Measurements from ENCODE around the gene VPREB1.

Gene VPREB1

DNA sequence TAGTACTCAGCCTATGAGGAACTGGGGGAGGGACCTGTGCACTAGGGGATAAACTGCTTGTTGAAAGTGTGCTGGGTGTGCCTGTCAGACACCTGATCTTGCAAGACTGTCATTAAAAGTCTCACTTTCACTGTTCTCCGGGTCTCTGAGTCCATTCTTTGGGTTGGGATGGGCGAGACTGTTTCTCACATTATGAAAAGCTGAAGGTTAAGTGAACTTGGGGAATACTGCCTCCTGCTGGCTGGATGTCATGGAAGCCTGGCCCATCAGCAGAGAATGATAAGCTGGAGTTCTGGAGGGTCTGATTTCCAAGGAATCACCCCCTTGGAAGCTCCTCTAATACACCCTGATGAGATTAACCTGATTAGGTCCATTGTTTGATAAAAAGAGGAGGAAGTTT, 9.0 kb upstream of the VPREB1 start:
- CTCF ChIA-PET: interaction anchor here (0.7 to 11.8 kb wide), 21 partner anchors 9 to 205 kb away, joined by 3 to 350 read pairs (median 7); partner anchors contain the start of gene VPREB1
- peak; percentile 70 for DNase-seq (ENCODE audit: extremely low spot score)
- POLR2A ChIA-PET: no interaction called here
- TF ChIP-seq, protein P1, sequence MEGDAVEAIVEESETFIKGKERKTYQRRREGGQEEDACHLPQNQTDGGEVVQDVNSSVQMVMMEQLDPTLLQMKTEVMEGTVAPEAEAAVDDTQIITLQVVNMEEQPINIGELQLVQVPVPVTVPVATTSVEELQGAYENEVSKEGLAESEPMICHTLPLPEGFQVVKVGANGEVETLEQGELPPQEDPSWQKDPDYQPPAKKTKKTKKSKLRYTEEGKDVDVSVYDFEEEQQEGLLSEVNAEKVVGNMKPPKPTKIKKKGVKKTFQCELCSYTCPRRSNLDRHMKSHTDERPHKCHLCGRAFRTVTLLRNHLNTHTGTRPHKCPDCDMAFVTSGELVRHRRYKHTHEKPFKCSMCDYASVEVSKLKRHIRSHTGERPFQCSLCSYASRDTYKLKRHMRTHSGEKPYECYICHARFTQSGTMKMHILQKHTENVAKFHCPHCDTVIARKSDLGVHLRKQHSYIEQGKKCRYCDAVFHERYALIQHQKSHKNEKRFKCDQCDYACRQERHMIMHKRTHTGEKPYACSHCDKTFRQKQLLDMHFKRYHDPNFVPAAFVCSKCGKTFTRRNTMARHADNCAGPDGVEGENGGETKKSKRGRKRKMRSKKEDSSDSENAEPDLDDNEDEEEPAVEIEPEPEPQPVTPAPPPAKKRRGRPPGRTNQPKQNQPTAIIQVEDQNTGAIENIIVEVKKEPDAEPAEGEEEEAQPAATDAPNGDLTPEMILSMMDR (IDR thresholded peaks at IDR 0.05; ENCODE audit: control extremely low read depth, extremely low read depth, low read depth, missing control alignments): peak; percentile 70

DNA sequence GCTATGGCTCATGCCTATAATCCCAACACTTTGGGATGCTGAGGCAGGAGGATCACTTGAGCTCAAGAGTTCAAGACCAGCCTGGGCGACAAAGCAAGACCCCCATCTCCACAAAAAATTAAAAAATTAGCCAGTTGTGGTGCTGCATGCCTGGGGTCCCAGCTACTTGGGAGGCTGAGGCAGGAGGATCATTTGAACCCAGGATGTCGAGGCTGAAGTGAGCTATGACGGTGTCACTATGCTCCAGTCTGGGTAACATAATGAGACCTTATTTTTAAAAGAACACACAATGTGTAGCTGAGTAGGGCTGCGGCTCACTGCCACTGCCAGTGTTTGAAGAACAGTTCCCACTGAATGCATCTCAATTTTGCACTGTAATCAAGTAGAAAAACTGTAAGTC, 7.1 kb upstream of the VPREB1 start:
- TF ChIP-seq, protein P1 (IDR thresholded peaks at IDR 0.05; ENCODE audit: control extremely low read depth, extremely low read depth, low read depth, missing control alignments): no peak
- POLR2A ChIA-PET: no interaction called here
- CTCF ChIA-PET: interaction anchor here (0.7 to 11.8 kb wide), 2 partner anchors 9 to 31 kb away, joined by 3 to 350 read pairs; no protein-coding TSS in a partner anchor
- no peak for DNase-seq (ENCODE audit: extremely low spot score)

DNA sequence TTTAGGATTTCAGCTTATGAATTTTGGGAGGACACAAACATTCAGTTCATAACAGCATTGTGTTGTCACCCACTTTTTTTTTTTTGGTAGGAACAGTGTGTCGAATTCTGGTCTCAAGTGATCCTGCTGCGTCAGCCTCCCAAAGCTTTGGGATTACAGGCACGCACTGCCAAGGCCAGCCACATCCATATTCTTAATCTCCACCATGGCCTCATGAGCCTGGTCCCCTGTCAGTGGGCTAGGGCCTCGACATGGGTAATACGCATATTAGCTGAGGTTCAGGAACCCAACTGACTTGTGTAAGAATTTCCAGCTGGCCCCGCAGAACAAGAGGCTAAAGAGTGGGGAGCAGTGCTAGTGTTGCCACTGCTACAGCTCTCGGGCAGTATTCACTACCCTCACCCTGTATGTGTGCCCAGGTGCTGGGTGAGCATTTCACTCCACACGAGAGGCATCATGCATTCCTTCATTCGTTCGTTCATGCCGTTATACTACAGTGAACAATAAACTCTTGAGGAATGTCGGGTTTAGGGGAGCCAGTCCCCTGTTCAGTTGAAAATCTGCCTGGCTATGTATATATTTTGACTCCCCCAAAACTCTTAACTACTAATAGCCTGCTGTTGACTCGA, 5.2 kb upstream of the VPREB1 start:
- DNase-seq (ENCODE audit: extremely low spot score): no peak
- TF ChIP-seq, protein P1 (IDR thresholded peaks at IDR 0.05; ENCODE audit: control extremely low read depth, extremely low read depth, low read depth, missing control alignments): no peak
- ChIA-PET POLR2A (no interaction called here), CTCF (interaction anchor here (1.5 to 11.8 kb wide), 2 partner anchors 33 to 168 kb away, joined by 3 to 350 read pairs; no protein-coding TSS in a partner anchor)

DNA sequence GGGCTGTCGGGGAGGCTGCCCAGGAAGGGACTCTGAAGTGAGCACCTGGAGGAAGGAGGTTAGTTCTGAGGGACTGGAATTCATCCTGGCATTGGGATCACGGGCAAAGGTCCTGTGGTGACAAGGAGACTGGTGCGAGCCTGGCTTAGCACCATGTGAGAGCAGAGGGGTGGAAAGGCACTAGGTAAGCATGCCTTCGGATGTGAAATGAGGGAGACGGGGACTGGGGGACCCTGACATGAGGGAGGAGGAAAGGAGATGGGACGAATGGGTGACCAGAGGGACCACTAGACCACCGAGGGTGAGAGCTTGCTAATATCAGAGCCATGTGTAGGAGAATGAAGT, 3.1 kb upstream of the VPREB1 start:
- no peak for DNase-seq (ENCODE audit: extremely low spot score)
- CTCF ChIA-PET: interaction anchor here (1.5 to 11.8 kb wide), 2 partner anchors 35 to 85 kb away, joined by 3 to 350 read pairs; no protein-coding TSS in a partner anchor
- POLR2A ChIA-PET: no interaction called here
- TF ChIP-seq, protein P1 (IDR thresholded peaks at IDR 0.05; ENCODE audit: control extremely low read depth, extremely low read depth, low read depth, missing control alignments): no peak

DNA sequence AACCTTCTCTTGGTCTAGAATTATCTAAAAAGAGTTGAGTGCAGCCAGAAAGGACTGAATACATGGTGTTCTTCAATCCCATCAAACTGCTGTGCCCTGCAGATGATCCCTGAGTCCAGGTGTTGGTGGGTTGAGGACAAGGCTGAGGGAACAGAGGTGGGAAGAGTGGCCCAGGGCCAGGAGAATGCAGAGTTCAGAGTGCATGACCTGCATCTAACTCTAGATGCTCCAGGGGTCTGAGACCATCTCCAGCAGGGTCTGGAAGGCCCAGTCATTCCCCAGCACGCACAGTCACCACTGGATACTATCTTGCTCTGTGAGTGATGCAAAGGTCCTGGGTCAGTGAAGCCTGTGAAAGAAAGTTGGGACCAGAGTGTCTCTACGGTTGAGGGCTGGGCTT, 2.1 kb upstream of the VPREB1 start:
- DNase-seq (ENCODE audit: extremely low spot score): no peak
- POLR2A ChIA-PET: no interaction called here
- TF ChIP-seq, protein P1 (IDR thresholded peaks at IDR 0.05; ENCODE audit: control extremely low read depth, extremely low read depth, low read depth, missing control alignments): no peak
- CTCF ChIA-PET: interaction anchor here (0.8 to 1.7 kb wide), 5 partner anchors 9 to 85 kb away, joined by 3 to 5 read pairs (median 4); no protein-coding TSS in a partner anchor

DNA sequence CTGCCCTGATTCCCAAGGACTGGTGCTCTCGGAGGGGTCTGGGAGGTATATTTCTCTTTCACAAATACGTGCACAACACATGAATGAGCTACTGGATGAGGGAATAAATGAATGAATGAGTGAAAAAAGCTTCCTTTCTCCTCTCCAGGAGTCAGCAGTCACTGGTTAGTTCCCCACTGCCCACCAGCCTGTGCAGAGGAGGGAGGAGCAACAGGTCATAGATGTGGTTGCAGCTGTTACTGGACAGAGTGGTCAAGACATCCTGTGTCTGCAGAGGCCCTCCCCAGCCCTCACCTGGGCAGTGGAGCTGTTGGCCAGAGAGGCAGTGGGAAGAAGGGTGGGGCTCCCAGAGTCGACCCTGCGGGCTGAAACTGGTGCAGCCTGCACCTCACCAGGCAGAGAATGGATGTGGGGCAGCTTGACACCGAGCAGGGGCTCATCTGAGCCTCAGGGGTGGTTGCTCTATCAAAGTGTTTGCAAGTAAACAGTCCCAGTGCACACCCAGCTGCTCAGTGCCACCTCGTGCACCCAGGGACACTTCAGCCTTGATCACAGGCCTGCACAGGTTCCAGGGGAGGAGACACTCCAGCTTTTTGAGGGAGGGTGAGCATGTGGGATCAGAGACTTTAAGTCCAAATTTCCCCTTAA, 1.4 kb upstream of the VPREB1 start:
- TF ChIP-seq, protein P1 (IDR thresholded peaks at IDR 0.05; ENCODE audit: control extremely low read depth, extremely low read depth, low read depth, missing control alignments): no peak
- ChIA-PET POLR2A (no interaction called here), CTCF (interaction anchor here (0.9 to 1.7 kb wide), 6 partner anchors 10 to 182 kb away, joined by 3 to 5 read pairs (median 4); no protein-coding TSS in a partner anchor)
- DNase-seq (ENCODE audit: extremely low spot score): no peak

All from GM10248 (cell line).